Lower lobe of right lung (tissue), 2 donors: Measurements from ENCODE around the gene P3R3URF. TPM values are rescaled to one million over a fixed set of nuclear protein-coding genes. Genes with fewer than 3 reads are reported as not detected.

Experiments
- ATAC-seq, 2 donors: fragments of 200-7000 bp; cut with Tn5 transposase; one replicate each; pipeline ENCODE4 v1.9.1; 2020 to 2022; ENCODE audit warnings: mild to moderate bottlenecking in 2 of 2, moderate library complexity in 2 of 2
- DNase-seq: peaks from one replicate; pipeline ENCODE4 v3.0.0-alpha.2; 2020
- H3K27ac ChIP-seq: fragments of 200-600 bp; one replicate; pipeline ENCODE4 v1.8.0; 2022
- H3K27me3 ChIP-seq: fragments of 200-600 bp; one replicate; pipeline ENCODE4 v1.8.0; 2022; ENCODE audit warnings: low read depth
- H3K36me3 ChIP-seq: fragments of 200-600 bp; one replicate; pipeline ENCODE4 v1.8.0; 2022; ENCODE audit warnings: mild to moderate bottlenecking
- H3K4me1 ChIP-seq: fragments of 200-600 bp; one replicate; pipeline ENCODE4 v1.8.0; 2022
- H3K4me3 ChIP-seq: fragments of 200-600 bp; one replicate; pipeline ENCODE4 v1.8.0; 2022; ENCODE audit warnings: mild to moderate bottlenecking
- H3K9me3 ChIP-seq: fragments of 200-600 bp; one replicate; pipeline ENCODE4 v1.8.0; 2022
- CTCF ChIP-seq: fragments of 200-600 bp; IDR thresholded peaks from one replicate; pipeline ENCODE4 v1.8.0; 2022; ENCODE audit warnings: antibody characterized with exemption, mild to moderate bottlenecking
- intact Hi-C: fragments of 100-400 bp; cut with DNase I; formaldehyde crosslinking; loops from one replicate; pipeline ENCODE4 v1.11.0; 2022
- total RNA-seq: library from RNA; stranded (reverse); fragmentation: NEBNext Ultra II Directional; extraction: Animal tissue kit (Norgen Biotek cat#: 25700); gene quantifications from one replicate; pipeline ENCODE4 v1.2.1, GENCODE V29; 2021
- donor health status: DM: no; HTN: yes; CAD: no; lungs with severe emphysema.

The P3R3URF gene
- total RNA-seq, 1 donor from 2014 or later = not detected

- no peaks in the 10 kb centered on the region for H3K27me3 ChIP-seq
- no peak for TF ChIP-seq CTCF
- H3K36me3 ChIP-seq = peaks cover 8% of the 10 kb centered on the region
- H3K9me3 ChIP-seq = no peaks in the 10 kb centered on the region
- no peak overlapping the region for H3K4me3 ChIP-seq
- H3K4me1 ChIP-seq = peaks cover 48% of the 10 kb centered on the region
- H3K27ac ChIP-seq = peak overlapping the region; percentile 73
- intact Hi-C loops = loop anchor here (5.0 kb wide), 1 partner anchor 146 kb away; no protein-coding TSS in a partner anchor
- DNase-seq (peak; percentile 70), ATAC-seq (peak; percentile 44 to 72)
Observed at GRCh38 chr1:46183079-46183847, 7.0 kb upstream of the P3R3URF start.

GRCh38 chr1:46181343-46182260, 5.3 kb upstream of the P3R3URF start:
- ATAC-seq (no peak), DNase-seq (no peak)
- no peak for TF ChIP-seq CTCF
- no peaks in the 10 kb centered on the region for H3K36me3 ChIP-seq
- H3K27me3 ChIP-seq = no peaks in the 10 kb centered on the region
- peaks cover 38% of the 10 kb centered on the region for H3K4me1 ChIP-seq
- peak overlapping the region; percentile 27 for H3K4me3 ChIP-seq
- intact Hi-C loops = loop anchor here (5.0 kb wide), 1 partner anchor 144 kb away; no protein-coding TSS in a partner anchor
- peak overlapping the region; percentile 11 for H3K27ac ChIP-seq
- H3K9me3 ChIP-seq = no peaks in the 10 kb centered on the region

- H3K27ac ChIP-seq = peak overlapping the region; percentile 41
- no peaks in the 10 kb centered on the region for H3K9me3 ChIP-seq
- intact Hi-C loops = loop anchor here (5.0 kb wide), 1 partner anchor 143 kb away; no protein-coding TSS in a partner anchor
- ATAC-seq = peak; percentile 59 to 83
- H3K36me3 ChIP-seq = no peaks in the 10 kb centered on the region
- no peak overlapping the region for H3K4me3 ChIP-seq
- peaks cover 40% of the 10 kb centered on the region for H3K4me1 ChIP-seq
- no peaks in the 10 kb centered on the region for H3K27me3 ChIP-seq
- peak; percentile 83 for DNase-seq
- peak; percentile 31 for TF ChIP-seq CTCF
Observed at GRCh38 chr1:46180082-46180616, 3.9 kb upstream of the P3R3URF start.

- Histone ChIP-seq H3K27me3 (no peaks in the 10 kb centered on the region), H3K4me1 (peaks cover 48% of the 10 kb centered on the region), H3K4me3 (no peak overlapping the region), H3K9me3 (no peaks in the 10 kb centered on the region), H3K27ac (no peak overlapping the region), H3K36me3 (no peaks in the 10 kb centered on the region)
- DNase-seq = peak; percentile 69
- intact Hi-C loops = loop anchor here (5.0 kb wide), 1 partner anchor 142 kb away; no protein-coding TSS in a partner anchor
- TF ChIP-seq CTCF = peak; percentile 88
- ATAC-seq = peak; percentile 87 to 88
Observed at GRCh38 chr1:46179138-46180081, 3.1 kb upstream of the P3R3URF start.
